HG02588 (cell line): ENCODE measurements around the gene ACAP1.

Experiments used
- ATAC-seq: cut with Tn5 transposase; IDR thresholded peaks from one replicate; pipeline ENCODE4 v1.9.1; 2021; ENCODE audit warnings: mild to moderate bottlenecking, moderate library complexity; ENCODE audit not compliant: unreplicated experiment

ACAP1 gene

GRCh38 chr17:7384489-7385081 lies 48.3 kb downstream of the ACAP1 start:
- no peak for ATAC-seq

GRCh38 chr17:7388856-7389255 lies 52.5 kb downstream of the ACAP1 start:
- ATAC-seq = no peak

- no peak for ATAC-seq
These were observed 53.9 kb downstream of the ACAP1 start for GRCh38 chr17:7389924-7390910.

- no peak for ATAC-seq
These were observed 55.0 kb downstream of the ACAP1 start for GRCh38 chr17:7391307-7391706.

GRCh38 chr17:7392696-7393612 lies 56.6 kb downstream of the ACAP1 start:
- no peak for ATAC-seq

GRCh38 chr17:7393613-7394451 lies 57.5 kb downstream of the ACAP1 start:
- peak; percentile 38 for ATAC-seq

- peak; percentile 78 for ATAC-seq
These were observed 58.3 kb downstream of the ACAP1 start, which contains the start of gene PLSCR3 for GRCh38 chr17:7394452-7395191. PLSCR3 (minus strand) TSS chr17:7394525; CDS start chr17:7394110, 415 bp downstream.

GRCh38 chr17:7396147-7396546 lies 59.8 kb downstream of the ACAP1 start:
- no peak for ATAC-seq

GRCh38 chr17:7398612-7399011 lies 62.3 kb downstream of the ACAP1 start:
- ATAC-seq = no peak
